Measurements from ENCODE around the gene CCDC169.

- TF ChIP-seq POLR2AphosphoS5 (IDR thresholded peaks at IDR 0.05; ENCODE audit: low read depth, low read length), result no peak
- no peak for TF ChIP-seq POLR2A (IDR thresholded peaks at IDR 0.05; ENCODE audit: low read depth, low read length)
- no peak for TF ChIP-seq TAF1 (IDR thresholded peaks at IDR 0.05; ENCODE audit: borderline replicate concordance, low read depth, low read length)
These were observed 28.3 kb upstream of the CCDC169 start for GRCh38 chr13:36325912-36326311.
